Body of pancreas (tissue), 4 donors: ENCODE results near the gene C1QTNF12.

Experiments
- POLR2A ChIP-seq, 3 donors: fragments of 450-650 bp; IDR thresholded peaks; one replicate each; pipeline ENCODE4 v1.6.1; 2016; ENCODE audit warnings: antibody characterized with exemption in 3 of 3, mild to moderate bottlenecking in 2 of 3
- TF ChIP-seq, protein P1 (sequence below), 7 experiments: fragments of 450-650 bp in 4 of 7; fragments of 200-600 bp in 3 of 7; sonication (generic) in 3 of 7; IDR thresholded peaks; one replicate each; pipeline ENCODE4 v1.5.1; 2016 to 2019; ENCODE audit warnings: antibody characterized with exemption in 7 of 7

DNA sequence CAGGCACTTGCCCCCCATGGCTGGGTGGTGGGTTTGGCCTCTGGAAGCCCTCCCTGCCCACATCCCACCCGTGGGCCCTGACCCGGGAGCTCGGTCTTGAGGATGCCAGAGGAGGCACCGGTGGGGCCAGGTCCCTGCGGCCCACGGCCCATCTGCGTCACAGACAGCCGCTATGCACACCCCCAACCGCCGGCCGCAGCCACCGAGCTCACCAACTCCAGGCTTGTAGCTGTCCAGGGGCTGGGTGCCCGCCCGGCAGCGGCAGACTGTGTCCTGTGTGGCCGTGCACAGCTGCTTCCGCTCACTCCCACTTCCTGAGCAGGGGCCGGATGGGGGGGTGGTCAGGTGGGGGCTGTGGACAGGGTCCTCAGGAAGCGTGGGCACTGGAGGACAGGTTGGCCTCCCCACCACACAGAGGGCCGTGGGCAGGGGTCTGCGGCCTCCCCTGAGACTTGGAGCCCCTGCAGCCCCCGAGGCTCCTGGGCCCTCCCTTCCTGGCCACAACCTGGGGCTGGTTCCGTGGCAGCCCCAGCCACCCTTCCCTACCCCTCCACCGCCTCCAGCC is 33.7 kb downstream of the C1QTNF12 start:
- TF ChIP-seq, protein P1, sequence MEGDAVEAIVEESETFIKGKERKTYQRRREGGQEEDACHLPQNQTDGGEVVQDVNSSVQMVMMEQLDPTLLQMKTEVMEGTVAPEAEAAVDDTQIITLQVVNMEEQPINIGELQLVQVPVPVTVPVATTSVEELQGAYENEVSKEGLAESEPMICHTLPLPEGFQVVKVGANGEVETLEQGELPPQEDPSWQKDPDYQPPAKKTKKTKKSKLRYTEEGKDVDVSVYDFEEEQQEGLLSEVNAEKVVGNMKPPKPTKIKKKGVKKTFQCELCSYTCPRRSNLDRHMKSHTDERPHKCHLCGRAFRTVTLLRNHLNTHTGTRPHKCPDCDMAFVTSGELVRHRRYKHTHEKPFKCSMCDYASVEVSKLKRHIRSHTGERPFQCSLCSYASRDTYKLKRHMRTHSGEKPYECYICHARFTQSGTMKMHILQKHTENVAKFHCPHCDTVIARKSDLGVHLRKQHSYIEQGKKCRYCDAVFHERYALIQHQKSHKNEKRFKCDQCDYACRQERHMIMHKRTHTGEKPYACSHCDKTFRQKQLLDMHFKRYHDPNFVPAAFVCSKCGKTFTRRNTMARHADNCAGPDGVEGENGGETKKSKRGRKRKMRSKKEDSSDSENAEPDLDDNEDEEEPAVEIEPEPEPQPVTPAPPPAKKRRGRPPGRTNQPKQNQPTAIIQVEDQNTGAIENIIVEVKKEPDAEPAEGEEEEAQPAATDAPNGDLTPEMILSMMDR (IDR thresholded peaks at IDR 0.05): no peak
- no peak for TF ChIP-seq POLR2A (IDR thresholded peaks at IDR 0.05)
